Muscle of leg (tissue), 11 donors: ENCODE results near the gene ESRRA. TPM values are rescaled to one million over a fixed set of nuclear protein-coding genes. Genes with fewer than 3 reads are reported as not detected.

Experiments used
- DNase-seq: peaks from one replicate; pipeline ENCODE4 v3.0.0; 2013
- H3K27ac ChIP-seq: one replicate; pipeline ENCODE4 v1.5.1; 2013; ENCODE audit warnings: mild to moderate bottlenecking, low read length, control low read depth
- H3K27me3 ChIP-seq: one replicate; pipeline ENCODE4 v1.6.1; 2013; ENCODE audit warnings: low read length; ENCODE audit not compliant: control insufficient read depth, insufficient read depth
- H3K36me3 ChIP-seq: one replicate; pipeline ENCODE4 v1.6.1; 2013; ENCODE audit warnings: low read length; ENCODE audit not compliant: control insufficient read depth, insufficient read depth
- H3K4me1 ChIP-seq: one replicate; pipeline ENCODE4 v1.6.1; 2013; ENCODE audit warnings: low read length; ENCODE audit not compliant: control insufficient read depth, insufficient read depth
- H3K4me3 ChIP-seq: one replicate; pipeline ENCODE4 v1.5.1; 2013; ENCODE audit warnings: low read length, control low read depth
- H3K9me3 ChIP-seq: replicated peaks from 2 replicates; pipeline ENCODE4 v1.6.1; 2013; ENCODE audit warnings: low read depth, low read length; ENCODE audit not compliant: control insufficient read depth
- WGBS: methylation state at CpG from one replicate; pipeline ENCODE4 v1.1.5; 2013; ENCODE audit warnings: missing lambda C conversion rate; ENCODE audit not compliant: insufficient coverage; 5-methylcytosine and 5-hydroxymethylcytosine counted together
- polyA plus RNA-seq, 8 donors: library from polyadenylated mRNA; unstranded; fragments of 120-200 nt; gene quantifications; one replicate each; pipeline versions ENCODE4 v1.2.1 to v1.2.3, GENCODE V29; 2013; ENCODE audit warnings: inconsistent platforms in 1 of 8, low replicate concordance in 1 of 8; ENCODE audit not compliant: insufficient read length in 8 of 8, insufficient read depth in 1 of 8
- total RNA-seq: library from RNA; stranded (reverse); fragments of 120-200 nt; gene quantifications from one replicate; pipeline ENCODE4 v1.2.4, GENCODE V29; 2013

ESRRA gene
- total and polyA plus RNA-seq, 9 donors = 26.1 to 35.9 (median 30.1) TPM

DNA sequence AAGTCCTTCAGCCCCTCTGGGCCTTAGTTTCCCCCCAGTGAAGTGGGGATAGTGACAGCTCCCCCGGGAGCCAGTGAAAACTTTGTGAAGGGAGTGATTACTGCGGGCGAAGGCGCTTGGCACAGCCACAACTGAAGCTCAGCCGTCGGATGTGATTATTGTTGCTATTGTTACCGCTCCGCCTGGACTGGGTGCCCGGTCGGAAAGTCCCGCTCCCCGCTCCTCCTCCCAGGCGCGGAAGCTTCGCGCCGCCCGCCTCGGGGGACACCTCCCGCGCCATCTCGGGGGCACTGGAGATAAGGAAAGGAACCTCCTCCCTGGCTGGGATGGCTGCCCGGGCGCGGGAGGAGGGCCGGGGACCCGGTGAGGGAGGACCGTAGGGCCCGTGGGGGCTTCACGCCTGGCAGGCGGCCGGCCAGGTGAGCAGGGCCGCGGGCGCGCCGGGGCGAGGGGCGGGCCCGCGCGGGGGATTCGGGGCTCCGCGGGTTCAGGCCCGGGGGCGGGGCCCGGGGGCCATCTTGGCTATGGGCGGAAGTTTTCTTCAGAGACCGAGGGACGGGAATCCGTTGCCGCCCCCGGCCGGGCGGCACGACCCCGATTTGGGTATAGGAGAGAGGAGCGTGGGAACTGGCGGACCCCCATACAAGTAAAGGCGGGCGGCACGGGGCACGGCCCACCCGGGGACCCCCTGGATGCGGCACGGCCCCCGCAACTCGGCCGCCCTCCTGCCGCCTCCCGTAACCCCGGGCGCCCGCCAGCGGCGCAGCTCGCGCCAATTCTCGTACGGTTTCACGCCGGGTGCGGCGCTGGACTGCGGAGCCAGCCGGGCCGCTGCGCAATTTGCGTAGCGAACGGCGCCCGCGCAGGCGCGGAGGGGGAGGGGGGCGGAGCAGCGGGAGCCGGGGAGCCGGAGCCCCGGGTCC lies 20.1 kb upstream of the ESRRA start, which contains the start of gene GPR137:
GPR137 (plus strand) TSS at position 887 of the 923 bp plus-strand sequence. CDS start 677 bp downstream, outside the sequence.
- WGBS = under 1% methylated on average over 74 of the region's 102 CpGs
- H3K4me3 ChIP-seq = peak within 1 kb of the TSS; percentile 91
- DNase-seq = peak; percentile 95
- peaks cover 9% of the 10 kb centered on the region for H3K27me3 ChIP-seq
- H3K36me3 ChIP-seq = peaks cover 29% of the 10 kb centered on the region
- H3K4me1 ChIP-seq = peaks cover 33% of the 10 kb centered on the region
- H3K27ac ChIP-seq = peak within 1 kb of the TSS; percentile 96
- H3K9me3 ChIP-seq = no peaks in the 10 kb centered on the region

DNA sequence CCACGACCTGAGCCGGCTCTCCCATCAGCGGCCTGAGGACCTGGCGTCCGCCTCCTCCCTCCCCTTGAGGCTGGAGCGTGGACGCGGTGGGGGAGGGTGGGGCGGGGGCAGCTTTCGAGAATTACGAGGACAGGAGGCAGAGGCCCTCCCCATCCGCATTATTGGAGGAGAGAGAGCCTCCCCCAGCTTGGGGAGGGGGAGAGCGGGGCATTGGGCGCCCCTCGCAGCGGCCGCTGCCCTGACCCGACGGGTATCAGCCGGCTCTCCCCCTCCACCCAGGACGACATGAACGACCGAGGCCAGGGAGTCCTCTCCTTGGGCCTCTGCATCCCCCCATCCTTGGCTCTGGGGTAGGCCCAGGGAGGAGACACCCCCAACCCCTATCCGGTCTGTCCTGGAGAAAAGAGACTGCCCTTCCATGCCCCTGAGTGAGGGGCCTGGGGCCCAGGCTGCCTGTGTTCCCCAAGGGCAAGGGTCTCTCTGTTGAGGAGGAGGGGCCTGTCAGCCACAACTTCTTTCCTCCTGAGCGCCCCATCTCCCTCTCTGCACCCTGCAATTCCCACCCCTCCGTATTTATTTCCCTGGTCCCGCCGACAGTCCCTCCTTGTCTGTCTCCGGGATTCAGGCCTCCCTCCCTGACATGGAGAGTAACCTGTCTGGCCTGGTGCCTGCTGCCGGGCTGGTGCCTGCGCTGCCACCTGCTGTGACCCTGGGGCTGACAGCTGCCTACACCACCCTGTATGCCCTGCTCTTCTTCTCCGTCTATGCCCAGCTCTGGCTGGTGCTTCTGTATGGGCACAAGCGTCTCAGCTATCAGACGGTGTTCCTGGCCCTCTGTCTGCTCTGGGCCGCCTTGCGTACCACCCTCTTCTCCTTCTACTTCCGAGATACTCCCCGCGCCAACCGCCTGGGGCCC lies 19.2 kb upstream of the ESRRA start:
- H3K27me3 ChIP-seq = peaks cover 18% of the 10 kb centered on the region
- peak overlapping the region; percentile 42 for H3K27ac ChIP-seq
- DNase-seq = peak; percentile 39
- no peaks in the 10 kb centered on the region for H3K9me3 ChIP-seq
- peak overlapping the region; percentile 58 for H3K4me3 ChIP-seq
- H3K4me1 ChIP-seq = peaks cover 34% of the 10 kb centered on the region
- WGBS = 55% methylated on average over 17 of the region's 40 CpGs
- H3K36me3 ChIP-seq = peaks cover 28% of the 10 kb centered on the region

DNA sequence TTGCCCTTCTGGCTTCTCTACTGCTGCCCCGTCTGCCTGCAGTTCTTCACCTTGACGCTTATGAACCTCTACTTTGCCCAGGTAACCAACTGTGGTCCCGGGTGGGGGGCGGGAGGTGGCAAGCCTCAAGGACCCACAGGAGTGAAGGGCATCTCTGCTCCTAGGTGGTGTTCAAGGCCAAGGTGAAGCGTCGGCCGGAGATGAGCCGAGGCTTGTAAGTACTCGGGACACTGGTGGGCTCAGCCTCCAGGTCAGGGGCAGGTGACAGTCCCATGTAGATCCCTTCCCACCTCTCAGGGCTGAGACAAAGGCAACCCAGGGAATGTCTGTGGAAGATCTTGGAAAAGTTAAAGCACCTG lies 18.5 kb upstream of the ESRRA start:
- H3K4me1 ChIP-seq = peaks cover 36% of the 10 kb centered on the region
- DNase-seq = no peak
- H3K27ac ChIP-seq = no peak overlapping the region
- peaks cover 24% of the 10 kb centered on the region for H3K36me3 ChIP-seq
- peaks cover 22% of the 10 kb centered on the region for H3K27me3 ChIP-seq
- 86% methylated on average over 7 of the region's 9 CpGs for WGBS
- no peaks in the 10 kb centered on the region for H3K9me3 ChIP-seq
- H3K4me3 ChIP-seq = no peak overlapping the region

DNA sequence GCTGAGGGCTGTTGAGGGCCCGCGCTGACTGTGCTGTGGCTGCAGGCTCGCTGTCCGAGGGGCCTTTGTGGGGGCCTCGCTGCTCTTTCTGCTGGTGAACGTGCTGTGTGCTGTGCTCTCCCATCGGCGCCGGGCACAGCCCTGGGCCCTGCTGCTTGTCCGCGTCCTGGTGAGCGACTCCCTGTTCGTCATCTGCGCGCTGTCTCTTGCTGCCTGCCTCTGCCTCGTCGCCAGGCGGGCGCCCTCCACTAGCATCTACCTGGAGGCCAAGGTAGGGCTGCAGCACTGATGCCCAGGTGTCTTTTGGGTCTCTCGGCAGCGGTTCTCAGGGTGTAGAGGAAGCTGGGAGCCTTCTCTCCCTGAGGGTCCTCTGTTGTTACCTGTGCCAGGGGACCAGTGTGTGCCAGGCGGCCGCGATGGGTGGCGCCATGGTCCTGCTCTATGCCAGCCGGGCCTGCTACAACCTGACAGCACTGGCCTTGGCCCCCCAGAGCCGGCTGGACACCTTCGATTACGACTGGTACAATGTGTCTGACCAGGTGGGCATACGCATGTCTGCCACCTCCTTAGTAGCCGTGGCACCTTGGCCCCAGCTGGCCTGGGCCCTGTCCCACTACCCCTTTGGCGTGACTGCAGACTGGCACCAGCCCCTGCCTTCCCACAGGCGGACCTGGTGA lies 17.5 kb upstream of the ESRRA start:
- 92% methylated on average over 33 of the region's 33 CpGs for WGBS
- Histone ChIP-seq H3K4me3 (no peak overlapping the region), H3K27ac (no peak overlapping the region), H3K9me3 (no peaks in the 10 kb centered on the region), H3K27me3 (peaks cover 32% of the 10 kb centered on the region), H3K4me1 (peaks cover 42% of the 10 kb centered on the region), H3K36me3 (peaks cover 14% of the 10 kb centered on the region)
- DNase-seq = no peak

DNA sequence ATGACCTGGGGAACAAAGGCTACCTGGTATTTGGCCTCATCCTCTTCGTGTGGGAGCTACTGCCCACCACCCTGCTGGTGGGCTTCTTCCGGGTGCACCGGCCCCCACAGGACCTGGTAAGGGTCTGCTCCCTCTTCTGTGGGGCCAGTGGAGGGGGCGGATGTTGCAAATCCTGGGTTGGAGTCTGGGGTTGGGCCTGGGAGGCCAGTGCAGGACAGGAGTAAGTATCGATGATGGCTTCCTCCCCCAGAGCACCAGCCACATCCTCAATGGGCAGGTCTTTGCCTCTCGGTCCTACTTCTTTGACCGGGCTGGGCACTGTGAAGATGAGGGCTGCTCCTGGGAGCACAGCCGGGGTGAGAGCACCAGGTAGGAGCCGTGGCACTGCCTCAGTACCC lies 17.0 kb upstream of the ESRRA start:
- no peaks in the 10 kb centered on the region for H3K9me3 ChIP-seq
- H3K4me1 ChIP-seq = peaks cover 37% of the 10 kb centered on the region
- H3K27me3 ChIP-seq = peaks cover 38% of the 10 kb centered on the region
- no peak overlapping the region for H3K27ac ChIP-seq
- 78% methylated on average over 3 of the region's 9 CpGs for WGBS
- H3K36me3 ChIP-seq = peaks cover 9% of the 10 kb centered on the region
- no peak for DNase-seq
- no peak overlapping the region for H3K4me3 ChIP-seq

DNA sequence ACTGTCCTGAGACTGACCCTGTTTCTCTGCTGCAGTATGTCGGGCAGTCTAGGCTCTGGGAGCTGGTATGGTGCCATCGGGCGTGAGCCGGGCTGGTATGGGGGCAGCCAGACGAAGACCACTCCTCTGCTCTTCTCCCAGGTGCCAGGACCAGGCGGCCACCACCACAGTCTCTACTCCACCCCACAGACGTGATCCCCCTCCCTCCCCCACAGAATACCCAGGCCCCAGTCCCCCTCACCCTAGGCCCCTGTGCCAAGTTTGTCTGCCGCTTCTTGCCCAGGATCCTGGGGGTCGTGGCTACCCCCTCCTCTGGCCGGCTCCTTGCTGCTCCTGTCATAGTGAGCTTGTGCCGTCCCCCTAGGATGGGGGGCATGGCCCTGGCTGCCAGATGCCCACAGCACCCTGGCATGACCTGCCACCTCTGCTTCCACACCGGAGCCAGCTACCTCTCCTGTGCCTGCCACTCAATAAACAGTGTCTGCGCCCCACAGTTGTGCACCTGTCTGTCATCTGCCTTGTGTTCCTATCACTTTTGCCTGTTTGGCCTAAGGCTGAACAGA lies 16.2 kb upstream of the ESRRA start:
- H3K27me3 ChIP-seq = peaks cover 45% of the 10 kb centered on the region
- H3K9me3 ChIP-seq = no peaks in the 10 kb centered on the region
- 69% methylated on average over 6 of the region's 13 CpGs for WGBS

DNA sequence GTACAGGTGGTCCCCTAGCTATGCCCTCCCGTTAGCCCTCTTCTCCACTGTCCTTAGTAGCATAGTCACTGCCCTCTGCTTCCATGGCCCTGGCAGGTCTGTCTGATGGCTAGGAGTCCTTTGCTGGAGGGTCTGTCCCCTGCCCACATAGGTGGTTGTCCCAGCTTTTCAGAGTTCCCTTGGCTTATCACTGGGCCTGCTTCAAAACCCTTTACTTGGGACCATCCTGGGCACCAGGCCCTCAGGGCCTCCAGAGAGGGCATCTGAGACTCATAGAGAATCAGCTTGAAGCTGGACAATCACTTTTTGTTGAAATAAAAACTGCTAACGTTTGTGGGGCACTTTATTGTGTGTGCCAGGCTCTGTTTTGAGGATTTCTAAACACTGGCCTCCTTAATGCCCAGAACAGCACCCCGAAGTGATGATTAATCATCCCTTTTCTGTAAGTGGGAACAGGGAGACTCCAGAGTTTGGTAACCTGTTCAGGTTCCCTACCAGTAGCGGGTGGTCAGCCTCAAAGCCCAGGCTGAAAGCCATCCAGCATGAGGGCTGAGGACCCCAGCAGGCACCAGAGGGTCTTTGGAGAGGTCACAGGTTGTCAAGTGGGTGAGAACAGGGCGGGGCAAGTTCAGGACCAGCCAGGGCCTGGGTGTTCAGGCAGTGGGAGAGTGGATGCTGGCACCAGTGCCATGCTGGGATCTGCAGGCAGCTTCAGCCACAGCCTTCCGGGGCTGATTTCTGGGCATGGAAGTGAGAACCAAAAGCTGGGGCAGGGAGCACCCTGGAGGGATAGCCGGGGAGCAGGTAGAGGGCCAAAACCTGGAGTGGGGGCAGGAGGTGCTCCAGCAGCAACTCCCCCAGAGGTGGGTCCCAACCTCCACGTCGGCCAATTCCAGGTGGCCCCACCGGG lies 14.7 kb upstream of the ESRRA start:
- no peak for DNase-seq
- H3K9me3 ChIP-seq = no peaks in the 10 kb centered on the region
- peaks cover 24% of the 10 kb centered on the region for H3K4me1 ChIP-seq
- H3K36me3 ChIP-seq = peaks cover 7% of the 10 kb centered on the region
- peaks cover 60% of the 10 kb centered on the region for H3K27me3 ChIP-seq
- no peak overlapping the region for H3K27ac ChIP-seq
- H3K4me3 ChIP-seq = no peak overlapping the region
- 34% methylated on average over 9 of the region's 10 CpGs for WGBS

More for the DNA sequence above, 16.2 kb upstream of the ESRRA start:
- no peak overlapping the region for H3K4me3 ChIP-seq
- peaks cover 7% of the 10 kb centered on the region for H3K36me3 ChIP-seq
- no peak for DNase-seq
- no peak overlapping the region for H3K27ac ChIP-seq
- peaks cover 30% of the 10 kb centered on the region for H3K4me1 ChIP-seq

DNA sequence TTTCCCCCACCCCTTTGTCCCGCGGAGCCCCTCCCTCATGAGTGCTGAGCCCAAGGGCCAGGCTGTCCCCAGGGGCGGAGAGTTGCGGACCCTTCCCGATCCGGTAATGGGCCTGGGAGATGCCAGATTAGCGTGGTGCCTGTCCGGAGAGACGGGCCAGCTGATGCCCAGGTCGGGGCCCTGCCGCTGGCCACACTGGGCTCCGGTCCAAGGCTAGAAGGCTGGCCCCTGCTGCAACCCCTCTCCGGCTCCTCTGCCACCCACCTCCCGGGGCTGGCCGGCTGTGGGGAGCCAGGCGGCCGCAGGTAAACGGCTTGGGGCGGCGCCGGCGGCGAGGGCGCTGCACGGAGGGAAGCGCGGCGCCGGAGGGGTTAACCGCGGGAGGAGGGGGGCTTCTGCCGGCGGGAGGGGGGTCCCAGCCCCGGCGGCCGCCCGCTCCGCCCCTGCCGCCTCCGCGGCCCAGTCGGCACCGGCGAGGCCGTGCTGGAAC lies 14.0 kb upstream of the ESRRA start, which contains the start of gene KCNK4:
KCNK4 (plus strand) TSS at position 41 of the 490 bp plus-strand sequence. CDS start 1,717 bp downstream, outside the sequence.
- H3K27me3 ChIP-seq = peaks cover 67% of the 10 kb centered on the region
- H3K4me3 ChIP-seq = no peak within 1 kb of the TSS
- no peak within 1 kb of the TSS for H3K27ac ChIP-seq
- peaks cover 18% of the 10 kb centered on the region for H3K4me1 ChIP-seq
- DNase-seq = no peak
- H3K9me3 ChIP-seq = no peaks in the 10 kb centered on the region
- H3K36me3 ChIP-seq = peaks cover 7% of the 10 kb centered on the region
- WGBS = 1% methylated on average over 44 of the region's 45 CpGs
